ENCODE data around the gene MYO18A. TPM values are rescaled to one million over a fixed set of nuclear protein-coding genes. Genes with fewer than 3 reads are reported as not detected.

MYO18A gene
- total and polyA plus RNA-seq, 2 experiments from 2014 or later = 33.8 to 35.6 TPM

DNA sequence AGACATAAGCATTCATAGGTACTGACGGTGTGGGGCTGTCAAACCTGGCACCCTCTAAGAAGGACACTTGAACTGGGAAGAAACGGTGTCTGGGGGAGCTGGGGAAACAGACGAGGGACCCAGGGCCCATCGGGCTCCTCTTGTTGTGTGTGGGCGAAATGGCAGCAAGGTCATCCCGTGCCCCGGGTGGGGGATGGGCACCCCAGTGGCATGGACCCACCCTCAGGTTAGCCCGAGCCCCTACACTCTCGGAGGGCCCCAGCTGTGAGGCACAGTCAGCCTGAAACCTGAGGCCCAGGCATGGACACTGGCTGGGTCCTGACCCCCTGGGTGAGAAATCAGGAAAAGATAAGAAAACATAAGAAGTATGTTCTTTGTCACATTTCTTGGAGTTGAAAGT, 57.1 kb downstream of the MYO18A start:
- no peak for TF ChIP-seq EZH2phosphoT487 (IDR thresholded peaks at IDR 0.05; ENCODE audit: low read depth, severe bottlenecking, unreplicated experiment)
- no peak for TF ChIP-seq EZH2 (IDR thresholded peaks at IDR 0.05; ENCODE audit: borderline replicate concordance)
- TF ChIP-seq, protein P1, sequence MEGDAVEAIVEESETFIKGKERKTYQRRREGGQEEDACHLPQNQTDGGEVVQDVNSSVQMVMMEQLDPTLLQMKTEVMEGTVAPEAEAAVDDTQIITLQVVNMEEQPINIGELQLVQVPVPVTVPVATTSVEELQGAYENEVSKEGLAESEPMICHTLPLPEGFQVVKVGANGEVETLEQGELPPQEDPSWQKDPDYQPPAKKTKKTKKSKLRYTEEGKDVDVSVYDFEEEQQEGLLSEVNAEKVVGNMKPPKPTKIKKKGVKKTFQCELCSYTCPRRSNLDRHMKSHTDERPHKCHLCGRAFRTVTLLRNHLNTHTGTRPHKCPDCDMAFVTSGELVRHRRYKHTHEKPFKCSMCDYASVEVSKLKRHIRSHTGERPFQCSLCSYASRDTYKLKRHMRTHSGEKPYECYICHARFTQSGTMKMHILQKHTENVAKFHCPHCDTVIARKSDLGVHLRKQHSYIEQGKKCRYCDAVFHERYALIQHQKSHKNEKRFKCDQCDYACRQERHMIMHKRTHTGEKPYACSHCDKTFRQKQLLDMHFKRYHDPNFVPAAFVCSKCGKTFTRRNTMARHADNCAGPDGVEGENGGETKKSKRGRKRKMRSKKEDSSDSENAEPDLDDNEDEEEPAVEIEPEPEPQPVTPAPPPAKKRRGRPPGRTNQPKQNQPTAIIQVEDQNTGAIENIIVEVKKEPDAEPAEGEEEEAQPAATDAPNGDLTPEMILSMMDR (IDR thresholded peaks at IDR 0.05; ENCODE audit: poor library complexity) = no peak
- peaks cover 9% of the 10 kb centered on the region for H4K20me1 ChIP-seq (ENCODE audit: insufficient read depth, poor library complexity, severe bottlenecking)
- no peaks in the 10 kb centered on the region for H3K4me1 ChIP-seq (ENCODE audit: insufficient read depth)
- no peak overlapping the region for H2AFZ ChIP-seq
- no peak for DNase-seq (ENCODE audit: low spot score)
- H3K27me3 ChIP-seq = no peaks in the 10 kb centered on the region
- H3K4me2 ChIP-seq = no peak overlapping the region
- peaks cover 13% of the 10 kb centered on the region for H3K79me2 ChIP-seq
- H3K4me3 ChIP-seq = no peak overlapping the region
- no peak overlapping the region for H3K27ac ChIP-seq
- no peaks in the 10 kb centered on the region for H3K9me2 ChIP-seq (replicated peaks; ENCODE audit: insufficient read depth)
- WGBS (ENCODE audit: low lambda C conversion rate, missing lambda C conversion rate) = 89% methylated on average over 9 of the region's 9 CpGs
- H3K36me3 ChIP-seq (replicated peaks; ENCODE audit: insufficient read depth, low read depth) = no peaks in the 10 kb centered on the region
- no peaks in the 10 kb centered on the region for H3K9me3 ChIP-seq (ENCODE audit: low read depth)

DNA sequence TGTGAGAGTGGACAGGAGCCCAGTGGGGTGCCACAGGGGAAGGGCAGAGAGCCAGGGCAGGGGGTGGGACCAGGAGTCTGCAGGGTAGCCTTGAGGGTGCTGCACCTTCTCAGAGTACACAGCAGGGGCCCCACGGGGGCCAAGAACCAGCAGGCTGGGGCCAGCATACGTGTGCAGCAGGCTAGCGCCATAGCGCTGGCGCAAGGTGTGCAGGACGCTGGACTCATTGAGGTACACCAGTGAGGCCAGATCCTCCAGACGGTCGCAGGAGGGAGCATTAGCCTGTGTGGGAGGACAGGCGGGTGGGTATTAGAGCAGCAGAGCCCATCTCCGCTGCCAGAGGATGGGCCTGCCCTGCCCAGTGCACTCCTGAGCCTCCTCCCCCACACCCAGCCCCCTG, 58.8 kb downstream of the MYO18A start:
- H3K4me3 ChIP-seq = no peak overlapping the region
- H3K9me2 ChIP-seq (replicated peaks; ENCODE audit: insufficient read depth) = no peaks in the 10 kb centered on the region
- 95% methylated on average over 6 of the region's 10 CpGs for WGBS (ENCODE audit: low lambda C conversion rate, missing lambda C conversion rate)
- DNase-seq (ENCODE audit: low spot score) = no peak
- no peaks in the 10 kb centered on the region for H3K9me3 ChIP-seq (ENCODE audit: low read depth)
- TF ChIP-seq EZH2phosphoT487 (IDR thresholded peaks at IDR 0.05; ENCODE audit: low read depth, severe bottlenecking, unreplicated experiment) = no peak
- peaks cover 6% of the 10 kb centered on the region for H3K79me2 ChIP-seq
- no peaks in the 10 kb centered on the region for H3K27me3 ChIP-seq
- no peak overlapping the region for H2AFZ ChIP-seq
- no peaks in the 10 kb centered on the region for H3K4me1 ChIP-seq (ENCODE audit: insufficient read depth)
- no peaks in the 10 kb centered on the region for H3K36me3 ChIP-seq (replicated peaks; ENCODE audit: insufficient read depth, low read depth)
- H4K20me1 ChIP-seq (ENCODE audit: insufficient read depth, poor library complexity, severe bottlenecking) = peaks cover 6% of the 10 kb centered on the region
- no peak overlapping the region for H3K4me2 ChIP-seq
- no peak overlapping the region for H3K27ac ChIP-seq

DNA sequence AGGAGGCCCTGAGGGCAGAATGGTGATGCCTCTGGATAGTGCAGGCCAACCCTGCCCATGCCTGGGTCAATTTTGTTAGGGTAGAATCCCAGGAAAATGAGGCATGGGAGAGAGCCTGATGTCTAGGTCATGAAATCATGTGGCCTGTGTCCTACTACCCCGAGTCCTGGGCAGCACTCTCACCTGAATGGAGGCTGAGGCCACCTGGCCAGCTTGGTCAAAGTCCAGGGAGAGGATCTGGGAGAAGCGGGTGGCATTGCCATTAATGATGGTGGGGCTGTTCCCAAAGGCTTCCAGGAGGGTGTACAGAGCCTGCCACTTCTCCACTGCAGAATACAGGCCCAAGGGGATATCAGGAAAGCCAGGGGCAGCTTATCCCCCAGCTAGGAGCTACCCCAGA, 59.8 kb downstream of the MYO18A start:
- Histone ChIP-seq H4K20me1 (ENCODE audit: insufficient read depth, poor library complexity, severe bottlenecking) (peaks cover 6% of the 10 kb centered on the region), H3K4me2 (no peak overlapping the region), H3K36me3 (replicated peaks; ENCODE audit: insufficient read depth, low read depth) (no peaks in the 10 kb centered on the region), H3K4me3 (no peak overlapping the region), H3K9me2 (replicated peaks; ENCODE audit: insufficient read depth) (no peaks in the 10 kb centered on the region), H2AFZ (no peak overlapping the region), H3K9me3 (ENCODE audit: low read depth) (no peaks in the 10 kb centered on the region), H3K4me1 (ENCODE audit: insufficient read depth) (no peaks in the 10 kb centered on the region), H3K79me2 (peaks cover 4% of the 10 kb centered on the region), H3K27ac (no peak overlapping the region), H3K27me3 (no peaks in the 10 kb centered on the region)
- 71% methylated on average over 2 of the region's 2 CpGs for WGBS (ENCODE audit: low lambda C conversion rate, missing lambda C conversion rate)
- DNase-seq (ENCODE audit: low spot score) = peak; percentile 43
- TF ChIP-seq EZH2phosphoT487 (IDR thresholded peaks at IDR 0.05; ENCODE audit: low read depth, severe bottlenecking, unreplicated experiment) (no peak), EZH2 (IDR thresholded peaks at IDR 0.05; ENCODE audit: borderline replicate concordance) (no peak)
- TF ChIP-seq, protein P1 (IDR thresholded peaks at IDR 0.05; ENCODE audit: poor library complexity) = no peak

DNA sequence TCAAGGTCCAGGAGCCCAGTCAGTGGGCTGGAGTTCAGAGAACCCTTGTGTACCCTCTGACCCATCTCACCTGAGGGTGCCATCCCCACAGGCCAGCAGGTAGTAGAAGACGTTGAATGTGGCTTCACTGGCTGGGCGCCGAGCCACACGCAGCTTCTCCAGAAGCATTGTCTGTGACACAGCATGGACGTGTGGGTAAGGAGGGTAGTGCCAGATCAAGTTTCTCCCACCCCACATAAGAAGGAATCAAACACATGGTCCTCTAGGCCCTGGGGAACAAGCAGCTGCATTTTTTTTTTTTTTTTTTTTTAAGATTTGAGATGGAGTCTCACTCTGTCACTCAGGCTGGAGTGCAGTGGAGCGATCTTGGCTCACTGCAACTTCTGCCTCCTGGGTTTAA, 60.9 kb downstream of the MYO18A start:
- Histone ChIP-seq H3K4me3 (no peak overlapping the region), H3K9me3 (ENCODE audit: low read depth) (no peaks in the 10 kb centered on the region), H2AFZ (no peak overlapping the region), H3K4me2 (no peak overlapping the region), H3K4me1 (ENCODE audit: insufficient read depth) (no peaks in the 10 kb centered on the region), H4K20me1 (ENCODE audit: insufficient read depth, poor library complexity, severe bottlenecking) (peaks cover 6% of the 10 kb centered on the region), H3K79me2 (peaks cover 3% of the 10 kb centered on the region), H3K9me2 (replicated peaks; ENCODE audit: insufficient read depth) (no peaks in the 10 kb centered on the region), H3K27ac (no peak overlapping the region), H3K27me3 (no peaks in the 10 kb centered on the region), H3K36me3 (replicated peaks; ENCODE audit: insufficient read depth, low read depth) (no peaks in the 10 kb centered on the region)
- DNase-seq (ENCODE audit: low spot score) = no peak
- TF ChIP-seq EZH2 (IDR thresholded peaks at IDR 0.05; ENCODE audit: borderline replicate concordance) (no peak), EZH2phosphoT487 (IDR thresholded peaks at IDR 0.05; ENCODE audit: low read depth, severe bottlenecking, unreplicated experiment) (no peak)
- TF ChIP-seq, protein P1 (IDR thresholded peaks at IDR 0.05; ENCODE audit: poor library complexity) = no peak
- WGBS (ENCODE audit: low lambda C conversion rate, missing lambda C conversion rate) = 93% methylated on average over 6 of the region's 6 CpGs
